ENCODE data around the gene CRABP1. TPM values are rescaled to one million over a fixed set of nuclear protein-coding genes. Genes with fewer than 3 reads are reported as not detected.
A peak's percentile ranks its signal among the peaks of the same experiment; 100 is the strongest.

The CRABP1 gene
- total RNA-seq, 1 experiment from 2014 or later, result not detected

GRCh38 chr15:78299101-78299930 lies 40.8 kb upstream of the CRABP1 start, which contains the start of gene SKIC8:
Gene SKIC8, minus strand, starts transcription at chr15:78299609. Its CDS starts 3,923 bp downstream, at chr15:78295686.
- no peak for TF ChIP-seq CTCF (IDR thresholded peaks at IDR 0.05; ENCODE audit: unreplicated experiment)
- TSS peak; percentile 67 for BruUV-seq (replicated peaks)
- Mint-ChIP-seq H3K4me3 (ENCODE audit: low read depth, unreplicated experiment) (peak within 1 kb of the TSS; percentile 98), H3K9me3 (ENCODE audit: low read depth, unreplicated experiment) (no peaks in the 10 kb centered on the region), H3K36me3 (ENCODE audit: insufficient read depth, unreplicated experiment) (peaks cover 34% of the 10 kb centered on the region), H3K4me1 (ENCODE audit: low read depth, unreplicated experiment) (peaks cover 27% of the 10 kb centered on the region), H3K27me3 (ENCODE audit: unreplicated experiment) (no peaks in the 10 kb centered on the region), H3K27ac (ENCODE audit: unreplicated experiment) (peak within 1 kb of the TSS; percentile 92)
- peak; percentile 96 for DNase-seq
- intact Hi-C loops (cut with micrococcal nuclease; ENCODE audit: unreplicated experiment), result no loop called here
- CTCF ChIA-PET, result interaction anchor here (0.7 to 1.2 kb wide), 8 partner anchors 9 to 198 kb away, joined by 3 to 6 read pairs (median 4); no protein-coding TSS in a partner anchor

- peak overlapping the region; percentile 30 for H3K4me3 Mint-ChIP-seq (ENCODE audit: low read depth, unreplicated experiment)
- H3K27me3 Mint-ChIP-seq (ENCODE audit: unreplicated experiment), result no peaks in the 10 kb centered on the region
- intact Hi-C loops (cut with micrococcal nuclease; ENCODE audit: unreplicated experiment), result no loop called here
- DNase-seq, result no peak
- TF ChIP-seq CTCF (IDR thresholded peaks at IDR 0.05; ENCODE audit: unreplicated experiment), result no peak
- peak overlapping the region; percentile 81 for H3K27ac Mint-ChIP-seq (ENCODE audit: unreplicated experiment)
- no TSS peak for BruUV-seq (replicated peaks)
- H3K4me1 Mint-ChIP-seq (ENCODE audit: low read depth, unreplicated experiment), result peaks cover 42% of the 10 kb centered on the region
- CTCF ChIA-PET, result no interaction called here
- H3K36me3 Mint-ChIP-seq (ENCODE audit: insufficient read depth, unreplicated experiment), result peaks cover 21% of the 10 kb centered on the region
- no peaks in the 10 kb centered on the region for H3K9me3 Mint-ChIP-seq (ENCODE audit: low read depth, unreplicated experiment)
These were observed 38.8 kb upstream of the CRABP1 start for GRCh38 chr15:78301326-78301725.

GRCh38 chr15:78301828-78302227 lies 38.3 kb upstream of the CRABP1 start:
- intact Hi-C loops (cut with micrococcal nuclease; ENCODE audit: unreplicated experiment), result no loop called here
- peak; percentile 30 for DNase-seq
- peaks cover 21% of the 10 kb centered on the region for H3K36me3 Mint-ChIP-seq (ENCODE audit: insufficient read depth, unreplicated experiment)
- no peaks in the 10 kb centered on the region for H3K9me3 Mint-ChIP-seq (ENCODE audit: low read depth, unreplicated experiment)
- H3K27me3 Mint-ChIP-seq (ENCODE audit: unreplicated experiment), result no peaks in the 10 kb centered on the region
- BruUV-seq (replicated peaks), result no TSS peak
- H3K4me1 Mint-ChIP-seq (ENCODE audit: low read depth, unreplicated experiment), result peaks cover 47% of the 10 kb centered on the region
- H3K4me3 Mint-ChIP-seq (ENCODE audit: low read depth, unreplicated experiment), result peak overlapping the region; percentile 30
- TF ChIP-seq CTCF (IDR thresholded peaks at IDR 0.05; ENCODE audit: unreplicated experiment), result no peak
- CTCF ChIA-PET, result no interaction called here
- H3K27ac Mint-ChIP-seq (ENCODE audit: unreplicated experiment), result peak overlapping the region; percentile 81

- intact Hi-C loops (cut with micrococcal nuclease; ENCODE audit: unreplicated experiment), result no loop called here
- TF ChIP-seq CTCF (IDR thresholded peaks at IDR 0.05; ENCODE audit: unreplicated experiment), result no peak
- peaks cover 52% of the 10 kb centered on the region for H3K4me1 Mint-ChIP-seq (ENCODE audit: low read depth, unreplicated experiment)
- H3K36me3 Mint-ChIP-seq (ENCODE audit: insufficient read depth, unreplicated experiment), result peaks cover 21% of the 10 kb centered on the region
- CTCF ChIA-PET, result interaction anchor here (0.6 kb wide), 1 partner anchor 148 kb away, joined by 5 read pairs; no protein-coding TSS in a partner anchor
- no peaks in the 10 kb centered on the region for H3K27me3 Mint-ChIP-seq (ENCODE audit: unreplicated experiment)
- H3K9me3 Mint-ChIP-seq (ENCODE audit: low read depth, unreplicated experiment), result no peaks in the 10 kb centered on the region
- H3K27ac Mint-ChIP-seq (ENCODE audit: unreplicated experiment), result peak overlapping the region; percentile 81
- DNase-seq, result peak; percentile 30
- BruUV-seq (replicated peaks), result no TSS peak
- H3K4me3 Mint-ChIP-seq (ENCODE audit: low read depth, unreplicated experiment), result no peak overlapping the region
These were observed 37.4 kb upstream of the CRABP1 start for GRCh38 chr15:78302579-78303312.
